ENCODE results near the gene ATG7.
"Not testable (repeated sequence)": the region's sequence is repeated elsewhere in the genome, so short reads cannot be mapped to it uniquely, and the experiment has no call there.

DNA sequence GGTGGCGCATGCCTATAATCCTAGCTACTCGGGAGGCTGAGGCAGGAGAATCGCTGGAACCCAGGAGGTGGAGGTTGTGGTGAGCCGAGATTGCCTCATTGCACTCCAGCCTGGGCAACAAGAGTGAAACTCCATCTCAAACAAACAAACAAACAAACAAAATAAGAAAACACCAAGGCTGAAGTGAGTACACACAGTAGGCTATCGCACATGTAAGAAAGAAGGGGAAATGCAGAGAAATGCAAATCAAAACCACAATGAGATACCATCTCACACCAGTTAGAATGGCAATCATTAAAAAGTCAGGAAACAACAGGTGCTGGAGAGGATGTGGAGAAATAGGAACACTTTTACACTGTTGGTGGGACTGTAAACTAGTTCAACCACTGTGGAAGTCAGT lies 322.8 kb downstream of the ATG7 start:
- TF ChIP-seq, protein P1, sequence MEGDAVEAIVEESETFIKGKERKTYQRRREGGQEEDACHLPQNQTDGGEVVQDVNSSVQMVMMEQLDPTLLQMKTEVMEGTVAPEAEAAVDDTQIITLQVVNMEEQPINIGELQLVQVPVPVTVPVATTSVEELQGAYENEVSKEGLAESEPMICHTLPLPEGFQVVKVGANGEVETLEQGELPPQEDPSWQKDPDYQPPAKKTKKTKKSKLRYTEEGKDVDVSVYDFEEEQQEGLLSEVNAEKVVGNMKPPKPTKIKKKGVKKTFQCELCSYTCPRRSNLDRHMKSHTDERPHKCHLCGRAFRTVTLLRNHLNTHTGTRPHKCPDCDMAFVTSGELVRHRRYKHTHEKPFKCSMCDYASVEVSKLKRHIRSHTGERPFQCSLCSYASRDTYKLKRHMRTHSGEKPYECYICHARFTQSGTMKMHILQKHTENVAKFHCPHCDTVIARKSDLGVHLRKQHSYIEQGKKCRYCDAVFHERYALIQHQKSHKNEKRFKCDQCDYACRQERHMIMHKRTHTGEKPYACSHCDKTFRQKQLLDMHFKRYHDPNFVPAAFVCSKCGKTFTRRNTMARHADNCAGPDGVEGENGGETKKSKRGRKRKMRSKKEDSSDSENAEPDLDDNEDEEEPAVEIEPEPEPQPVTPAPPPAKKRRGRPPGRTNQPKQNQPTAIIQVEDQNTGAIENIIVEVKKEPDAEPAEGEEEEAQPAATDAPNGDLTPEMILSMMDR (conservative IDR thresholded peaks at IDR 0.05; ENCODE audit: low read length), result not testable (repeated sequence)
- TF ChIP-seq EZH2phosphoT487 (IDR thresholded peaks at IDR 0.05; ENCODE audit: borderline replicate concordance, low read depth, low read length), result not testable (repeated sequence)

Measured in OCI-LY7 (cell line).